DND-41 (cell line): ENCODE measurements around the gene IL1RAPL2.

ENCODE experiments used
- ATAC-seq: fragments of 200-7000 bp; cut with Tn5 transposase; 3 replicates; pipeline ENCODE4 v1.9.1; 2021; ENCODE audit warnings: low read depth; ENCODE audit not compliant: insufficient read depth
- DNase-seq: peaks from one replicate; pipeline ENCODE4 v3.0.0-alpha.2; 2020
- H2AFZ ChIP-seq: 2 replicates; pipeline ENCODE4 v1.6.0; 2012; ENCODE audit warnings: low read depth, low read length
- H3K27ac ChIP-seq: 2 replicates; pipeline ENCODE4 v1.5.1; 2012; ENCODE audit warnings: low read length, inconsistent platforms
- H3K27me3 ChIP-seq: fragments of 200-600 bp; sonication (generic); 2 replicates; pipeline ENCODE4 v1.6.0; 2012; ENCODE audit warnings: low read length, mild to moderate bottlenecking, inconsistent platforms; ENCODE audit not compliant: insufficient read depth, poor library complexity
- H3K36me3 ChIP-seq: 2 replicates; pipeline ENCODE4 v1.5.1; 2012; ENCODE audit warnings: low read length, inconsistent platforms; ENCODE audit not compliant: insufficient read depth
- H3K4me1 ChIP-seq: 2 replicates; pipeline ENCODE4 v1.5.1; 2012; ENCODE audit warnings: mild to moderate bottlenecking, low read length; ENCODE audit not compliant: insufficient read depth
- H3K4me2 ChIP-seq: 2 replicates; pipeline ENCODE4 v1.6.0; 2012; ENCODE audit warnings: mild to moderate bottlenecking, moderate library complexity, low read length, inconsistent platforms; ENCODE audit not compliant: insufficient read depth
- H3K4me3 ChIP-seq, 2 experiments: fragments of 200-600 bp in 1 of 2; shearing (Covaris generic) in 1 of 2; 2 replicates each; pipeline ENCODE4 v1.5.1; 2012 to 2016; ENCODE audit warnings: inconsistent platforms in 2 of 2, low read length in 2 of 2, mild to moderate bottlenecking in 2 of 2, low read depth in 1 of 2, moderate library complexity in 1 of 2
- H3K79me2 ChIP-seq: 2 replicates; pipeline ENCODE4 v1.6.0; 2012; ENCODE audit warnings: low read length, inconsistent platforms; ENCODE audit not compliant: insufficient read depth
- H3K9ac ChIP-seq: 2 replicates; pipeline ENCODE4 v1.6.0; 2012; ENCODE audit warnings: low read depth, mild to moderate bottlenecking, inconsistent platforms, low read length, moderate library complexity
- H3K9me3 ChIP-seq: 2 replicates; pipeline ENCODE4 v1.5.1; 2012; ENCODE audit warnings: low read length, moderate library complexity, mild to moderate bottlenecking, inconsistent platforms; ENCODE audit not compliant: insufficient read depth, severe bottlenecking
- H4K20me1 ChIP-seq: 2 replicates; pipeline ENCODE4 v1.6.0; 2012; ENCODE audit warnings: low read length; ENCODE audit not compliant: insufficient read depth
- EZH2 ChIP-seq: IDR thresholded peaks from 3 replicates; pipeline ENCODE4 v1.6.1; 2012; ENCODE audit warnings: borderline replicate concordance, low read depth, mild to moderate bottlenecking, moderate library complexity, low read length, inconsistent platforms; ENCODE audit not compliant: severe bottlenecking
- TF ChIP-seq, protein P1 (sequence below): IDR thresholded peaks from 2 replicates; pipeline ENCODE4 v1.5.1; 2012; ENCODE audit warnings: borderline replicate concordance, low read length, moderate library complexity, mild to moderate bottlenecking; ENCODE audit not compliant: poor library complexity, severe bottlenecking; ENCODE audit errors: extremely low read depth

The IL1RAPL2 gene

DNA sequence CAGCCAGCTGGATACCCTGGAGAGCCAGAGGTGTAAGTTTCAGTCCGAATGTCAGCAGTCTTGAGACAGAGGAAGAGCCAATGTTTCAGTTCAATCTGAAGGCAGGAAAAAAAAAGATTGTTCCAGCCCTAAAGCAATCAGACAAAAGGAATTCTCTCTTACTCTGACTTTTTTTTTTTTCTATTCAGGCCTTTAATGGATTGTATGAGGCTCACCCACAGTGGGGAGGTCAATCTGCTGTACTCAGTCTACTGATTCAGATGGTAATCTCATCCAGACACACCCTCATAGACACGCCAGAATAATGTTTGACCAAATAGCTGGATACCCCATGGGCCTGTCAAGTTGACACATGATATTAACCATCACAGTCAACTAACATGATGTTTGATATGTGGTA lies 602.6 kb downstream of the IL1RAPL2 start:
- ATAC-seq: no peak
- H3K79me2 ChIP-seq: no peaks in the 10 kb centered on the region

DNA sequence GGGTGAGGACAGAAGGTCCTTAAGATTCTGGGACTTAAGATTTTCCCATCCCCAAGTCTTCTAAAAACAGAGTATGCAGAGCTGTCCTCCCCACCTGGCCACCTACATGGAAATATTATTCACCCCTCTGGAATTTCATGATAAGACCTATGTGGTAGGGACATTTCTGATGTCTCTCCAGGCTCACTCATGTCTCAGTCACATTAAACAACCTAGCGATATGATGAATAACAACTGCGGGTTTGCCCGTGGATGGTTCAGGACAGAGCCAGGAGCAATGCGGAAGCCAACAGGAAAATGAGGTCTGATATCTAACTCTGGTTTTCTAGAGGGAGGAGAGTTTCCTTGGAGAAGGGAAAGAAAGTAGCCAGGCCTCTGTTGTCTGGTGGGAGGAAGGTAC lies 607.1 kb downstream of the IL1RAPL2 start:
- H3K27me3 ChIP-seq: no peaks in the 10 kb centered on the region
- no peak overlapping the region for H3K4me2 ChIP-seq
- H3K79me2 ChIP-seq: no peaks in the 10 kb centered on the region
- no peaks in the 10 kb centered on the region for H3K9me3 ChIP-seq
- ATAC-seq (no peak), DNase-seq (no peak)
- no peak overlapping the region for H3K9ac ChIP-seq
- TF ChIP-seq, protein P1, sequence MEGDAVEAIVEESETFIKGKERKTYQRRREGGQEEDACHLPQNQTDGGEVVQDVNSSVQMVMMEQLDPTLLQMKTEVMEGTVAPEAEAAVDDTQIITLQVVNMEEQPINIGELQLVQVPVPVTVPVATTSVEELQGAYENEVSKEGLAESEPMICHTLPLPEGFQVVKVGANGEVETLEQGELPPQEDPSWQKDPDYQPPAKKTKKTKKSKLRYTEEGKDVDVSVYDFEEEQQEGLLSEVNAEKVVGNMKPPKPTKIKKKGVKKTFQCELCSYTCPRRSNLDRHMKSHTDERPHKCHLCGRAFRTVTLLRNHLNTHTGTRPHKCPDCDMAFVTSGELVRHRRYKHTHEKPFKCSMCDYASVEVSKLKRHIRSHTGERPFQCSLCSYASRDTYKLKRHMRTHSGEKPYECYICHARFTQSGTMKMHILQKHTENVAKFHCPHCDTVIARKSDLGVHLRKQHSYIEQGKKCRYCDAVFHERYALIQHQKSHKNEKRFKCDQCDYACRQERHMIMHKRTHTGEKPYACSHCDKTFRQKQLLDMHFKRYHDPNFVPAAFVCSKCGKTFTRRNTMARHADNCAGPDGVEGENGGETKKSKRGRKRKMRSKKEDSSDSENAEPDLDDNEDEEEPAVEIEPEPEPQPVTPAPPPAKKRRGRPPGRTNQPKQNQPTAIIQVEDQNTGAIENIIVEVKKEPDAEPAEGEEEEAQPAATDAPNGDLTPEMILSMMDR: no peak
- no peak for TF ChIP-seq EZH2
- no peaks in the 10 kb centered on the region for H4K20me1 ChIP-seq
- H3K4me3 ChIP-seq: no peak overlapping the region
- H2AFZ ChIP-seq: no peak overlapping the region
- no peak overlapping the region for H3K27ac ChIP-seq
- no peaks in the 10 kb centered on the region for H3K4me1 ChIP-seq
- H3K36me3 ChIP-seq: no peaks in the 10 kb centered on the region

More for the DNA sequence above, 602.6 kb downstream of the IL1RAPL2 start:
- H3K9ac ChIP-seq: no peak overlapping the region
- H4K20me1 ChIP-seq: no peaks in the 10 kb centered on the region
- no peaks in the 10 kb centered on the region for H3K4me1 ChIP-seq
- no peaks in the 10 kb centered on the region for H3K27me3 ChIP-seq
- no peak overlapping the region for H3K4me2 ChIP-seq
- DNase-seq: no peak
- H3K27ac ChIP-seq: no peak overlapping the region
- H3K36me3 ChIP-seq: no peaks in the 10 kb centered on the region
- no peaks in the 10 kb centered on the region for H3K9me3 ChIP-seq
- H3K4me3 ChIP-seq: no peak overlapping the region
- TF ChIP-seq EZH2: no peak
- TF ChIP-seq, protein P1: no peak
- H2AFZ ChIP-seq: no peak overlapping the region

DNA sequence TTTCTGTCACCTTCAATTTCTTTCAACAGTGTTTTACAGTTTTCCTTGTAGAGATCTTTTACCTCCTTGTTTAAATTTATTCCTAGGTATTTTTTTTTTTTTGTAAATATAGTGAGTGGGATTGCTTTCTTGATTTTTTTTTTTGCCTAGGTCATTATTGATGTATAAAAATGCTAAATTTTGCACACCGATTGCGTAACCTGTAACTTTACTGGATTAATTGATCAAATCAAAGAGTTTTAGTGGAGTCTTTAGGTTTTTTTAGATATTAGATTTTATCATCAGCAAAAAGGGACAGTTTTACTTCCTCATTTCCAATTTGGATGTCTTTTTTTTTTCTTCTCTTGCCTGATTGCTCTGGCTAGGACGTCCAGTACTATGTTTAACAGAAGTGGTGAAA lies 613.6 kb downstream of the IL1RAPL2 start:
- no peaks in the 10 kb centered on the region for H3K79me2 ChIP-seq
- DNase-seq: no peak
- H3K4me2 ChIP-seq: no peak overlapping the region
- ATAC-seq: no peak
- H3K4me3 ChIP-seq: no peak overlapping the region
- H3K9ac ChIP-seq: no peak overlapping the region
- H3K36me3 ChIP-seq: no peaks in the 10 kb centered on the region
- no peaks in the 10 kb centered on the region for H4K20me1 ChIP-seq
- H2AFZ ChIP-seq: no peak overlapping the region
- H3K27me3 ChIP-seq: no peaks in the 10 kb centered on the region
- no peak overlapping the region for H3K27ac ChIP-seq
- no peak for TF ChIP-seq EZH2
- TF ChIP-seq, protein P1: no peak
- no peaks in the 10 kb centered on the region for H3K9me3 ChIP-seq
- H3K4me1 ChIP-seq: no peaks in the 10 kb centered on the region

DNA sequence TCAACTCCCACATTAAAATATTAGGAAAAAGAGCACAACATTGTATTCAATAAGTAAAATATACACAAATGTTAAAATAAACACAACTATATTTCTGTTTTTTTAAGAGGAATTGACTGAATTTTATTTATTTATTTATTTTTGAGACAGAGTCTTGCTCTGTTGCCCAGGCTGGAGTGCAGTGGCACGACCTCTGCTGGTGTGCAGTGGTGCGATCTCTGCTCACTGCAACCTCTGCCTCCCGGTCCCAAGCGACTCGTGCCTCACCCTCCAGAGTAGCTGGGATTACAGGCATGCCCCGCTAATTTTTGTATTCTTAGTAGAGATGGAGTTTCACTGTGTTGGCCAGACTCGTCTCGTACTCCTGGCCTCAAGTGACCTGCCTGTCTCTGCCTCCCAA lies 623.1 kb downstream of the IL1RAPL2 start:
- Histone ChIP-seq H3K4me2 (no peak overlapping the region), H3K9me3 (no peaks in the 10 kb centered on the region), H4K20me1 (no peaks in the 10 kb centered on the region), H3K79me2 (no peaks in the 10 kb centered on the region), H3K27ac (no peak overlapping the region), H3K27me3 (no peaks in the 10 kb centered on the region), H3K9ac (no peak overlapping the region), H3K4me3 (no peak overlapping the region), H3K4me1 (no peaks in the 10 kb centered on the region), H2AFZ (no peak overlapping the region), H3K36me3 (no peaks in the 10 kb centered on the region)
- no peak for TF ChIP-seq EZH2
- TF ChIP-seq, protein P1: no peak
- ATAC-seq (no peak), DNase-seq (no peak)
